Spleen (tissue), 11 donors: ENCODE data around the gene GPR156. TPM values are rescaled to one million over a fixed set of nuclear protein-coding genes. Genes with fewer than 3 reads are reported as not detected.
"Not testable (repeated sequence)": the region's sequence is repeated elsewhere in the genome, so short reads cannot be mapped to it uniquely, and the experiment has no call there.

Experiments
- DNase-seq: peaks from one replicate; pipeline ENCODE4 v3.0.0-alpha.2; 2020
- H3K27ac ChIP-seq, 8 donors: fragments of 200-600 bp; sonication (generic) in 7 of 8; 1 replicate in 4 of 8; 2 replicates in 4 of 8; pipeline versions ENCODE4 v1.5.0 to v1.8.0; 2016 to 2021; ENCODE audit warnings: inconsistent platforms in 4 of 8, mild to moderate bottlenecking in 4 of 8, moderate library complexity in 1 of 8
- H3K27me3 ChIP-seq, 7 donors: fragments of 200-600 bp; sonication (generic) in 6 of 7; replicated peaks in 1 of 7; 1 replicate in 4 of 7; 2 replicates in 3 of 7; pipeline versions ENCODE4 v1.5.0 to v1.8.0; 2016 to 2021; ENCODE audit warnings: inconsistent platforms in 3 of 7, mild to moderate bottlenecking in 1 of 7
- H3K36me3 ChIP-seq, 6 donors: fragments of 200-600 bp; sonication (generic) in 5 of 6; 1 replicate in 4 of 6; 2 replicates in 2 of 6; pipeline versions ENCODE4 v1.5.0 to v1.8.0; 2016 to 2021; ENCODE audit warnings: inconsistent platforms in 2 of 6
- H3K4me1 ChIP-seq, 6 donors: fragments of 200-600 bp; sonication (generic) in 5 of 6; 1 replicate in 3 of 6; 2 replicates in 3 of 6; pipeline versions ENCODE4 v1.5.0 to v1.8.0; 2016 to 2021; ENCODE audit warnings: inconsistent platforms in 3 of 6
- H3K4me3 ChIP-seq, 8 donors: fragments of 200-600 bp; sonication (generic) in 7 of 8; 1 replicate in 4 of 8; 2 replicates in 4 of 8; pipeline versions ENCODE4 v1.5.0 to v1.8.0; 2016 to 2021; ENCODE audit warnings: inconsistent platforms in 4 of 8, mild to moderate bottlenecking in 4 of 8, moderate library complexity in 2 of 8
- H3K9me3 ChIP-seq, 8 donors: fragments of 200-600 bp; sonication (generic) in 7 of 8; 1 replicate in 4 of 8; 2 replicates in 4 of 8; pipeline versions ENCODE4 v1.5.0 to v1.8.0; 2016 to 2021; ENCODE audit warnings: inconsistent platforms in 4 of 8
- POLR2A ChIP-seq, 3 donors: fragments of 450-650 bp; IDR thresholded peaks; one replicate each; pipeline ENCODE4 v1.5.1; 2017; ENCODE audit warnings: antibody characterized with exemption in 3 of 3, mild to moderate bottlenecking in 1 of 3
- POLR2AphosphoS5 ChIP-seq, 3 donors: sonication (generic); formaldehyde crosslinking; IDR thresholded peaks; one replicate each; pipeline ENCODE4 v1.5.1; 2017; ENCODE audit warnings: antibody characterized with exemption in 3 of 3
- WGBS, 5 donors: extraction: QIAGEN DNeasy Blood & Tissue Kit in 3 of 5; methylation state at CpG; one replicate each; pipeline versions ENCODE4 v1.1.5 to v1.1.7; 2013 to 2018; 5-methylcytosine and 5-hydroxymethylcytosine counted together
- intact Hi-C: fragments of 100-400 bp; cut with DNase I; formaldehyde crosslinking; loops from one replicate; pipeline ENCODE4 v1.15.0; 2023; ENCODE audit warnings: low total_unique reads
- polyA plus RNA-seq, 3 donors: library from polyadenylated mRNA; stranded (reverse); fragments of 200-250 nt; gene quantifications; one replicate each; pipeline ENCODE4 v1.2.1, GENCODE V29; 2013
- total RNA-seq, 7 donors: library from RNA; depleted of rRNA in 3 of 7; stranded (reverse); fragments of >200 nt in 3 of 7; fragmentation: NEBNext Ultra II Directional in 4 of 7; extraction: Animal tissue kit (Norgen Biotek cat#: 25700) in 4 of 7; gene quantifications; one replicate each; pipeline versions ENCODE4 v1.1.0 to v1.2.1, GENCODE V29; 2016 to 2021
- TF ChIP-seq, protein P1 (sequence below), 11 experiments: fragments of 200-600 bp in 7 of 11; fragments of 450-650 bp in 4 of 11; sonication (generic) in 4 of 11; IDR thresholded peaks in 8 of 11; conservative IDR thresholded peaks in 3 of 11; 1 replicate in 7 of 11; 2 replicates in 4 of 11; pipeline versions ENCODE4 v1.4.0 to v1.8.0; 2016 to 2021; ENCODE audit warnings: antibody characterized with exemption in 11 of 11, inconsistent platforms in 4 of 11, mild to moderate bottlenecking in 1 of 11
- donor health status: healthy with polysubstance abuse.
- donor health status: DM: no; HTN: no; CAD: no; lungs with moderate emphysema.
- donor health status: DM: no; HTN: no; CAD: no.
- donor health status: Bipolar disorder and iron deficiency.
- donor health status: healthy.
- donor health status: DM: no; HTN: no; CAD: no.
- donor health status: DM: yes; HTN: yes; CAD: no.

GPR156 gene
- total and polyA plus RNA-seq, 10 donors = 0.03 to 0.41 (median 0.18) TPM; not detected in 4

DNA sequence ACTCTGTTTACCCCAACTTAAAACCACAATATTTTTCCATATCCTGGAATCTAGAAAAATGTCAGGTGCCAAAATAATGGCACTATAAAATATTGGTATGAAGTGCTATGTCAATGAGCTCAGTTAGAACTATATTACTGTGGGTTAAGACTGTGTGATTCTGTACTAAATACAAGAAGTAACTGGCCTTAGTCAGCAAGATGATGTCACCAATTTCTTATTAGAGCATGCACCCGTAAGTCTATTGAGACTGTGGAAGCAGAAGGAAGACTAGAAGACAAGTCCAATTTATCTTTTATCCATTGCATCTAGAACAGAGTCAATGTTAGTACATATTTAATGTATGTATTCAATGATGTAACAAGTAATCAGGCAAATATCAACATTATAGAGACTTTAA, 39.2 kb upstream of the GPR156 start:
- WGBS, 5 donors = 58 to 91% (median 72%) methylated on average over 1 of the region's 1 CpG
- Histone ChIP-seq H3K27me3 (no peaks in the 10 kb centered on the region), H3K27ac (no peak overlapping the region), H3K9me3 (peaks cover 0 to 7% (median 4%) of the 10 kb centered on the region in 8 donors), H3K4me3 (no peak overlapping the region), H3K36me3 (peaks cover 0 to 69% (median 11%) of the 10 kb centered on the region in 6 donors), H3K4me1 (no peaks in the 10 kb centered on the region)
- intact Hi-C loops = no loop called here
- DNase-seq = no peak
- TF ChIP-seq POLR2A (IDR thresholded peaks at IDR 0.05) = no peak
- no peak for TF ChIP-seq POLR2AphosphoS5 (IDR thresholded peaks at IDR 0.05)

DNA sequence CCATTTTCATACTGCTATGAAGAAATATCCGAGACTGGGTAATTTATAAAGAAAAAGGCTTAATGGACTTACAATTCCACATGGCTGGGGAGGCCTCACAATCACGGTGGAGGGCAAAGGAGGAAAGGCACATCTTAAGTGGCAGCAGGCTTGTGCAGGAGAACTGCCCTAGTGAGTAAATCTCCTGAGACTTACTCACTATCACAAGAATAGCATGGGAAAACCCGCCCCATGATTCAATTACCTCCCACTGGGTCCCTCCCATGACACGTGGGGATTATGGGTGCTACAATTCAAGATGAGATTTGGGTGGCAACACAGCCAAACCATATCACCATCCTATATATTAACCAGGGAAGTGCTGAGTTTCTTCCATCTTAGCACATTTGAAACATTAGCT, 38.7 kb upstream of the GPR156 start:
- H3K4me1 ChIP-seq, H3K27ac ChIP-seq, H3K27me3 ChIP-seq, DNase-seq, H3K9me3 ChIP-seq, intact Hi-C loops, H3K4me3 ChIP-seq: not testable (repeated sequence)
- WGBS, 5 donors = 84 to 89% (median 86%) methylated on average over 4 of the region's 4 CpGs
- peaks cover 0 to 65% (median 9%) of the 10 kb centered on the region in 6 donors for H3K36me3 ChIP-seq

DNA sequence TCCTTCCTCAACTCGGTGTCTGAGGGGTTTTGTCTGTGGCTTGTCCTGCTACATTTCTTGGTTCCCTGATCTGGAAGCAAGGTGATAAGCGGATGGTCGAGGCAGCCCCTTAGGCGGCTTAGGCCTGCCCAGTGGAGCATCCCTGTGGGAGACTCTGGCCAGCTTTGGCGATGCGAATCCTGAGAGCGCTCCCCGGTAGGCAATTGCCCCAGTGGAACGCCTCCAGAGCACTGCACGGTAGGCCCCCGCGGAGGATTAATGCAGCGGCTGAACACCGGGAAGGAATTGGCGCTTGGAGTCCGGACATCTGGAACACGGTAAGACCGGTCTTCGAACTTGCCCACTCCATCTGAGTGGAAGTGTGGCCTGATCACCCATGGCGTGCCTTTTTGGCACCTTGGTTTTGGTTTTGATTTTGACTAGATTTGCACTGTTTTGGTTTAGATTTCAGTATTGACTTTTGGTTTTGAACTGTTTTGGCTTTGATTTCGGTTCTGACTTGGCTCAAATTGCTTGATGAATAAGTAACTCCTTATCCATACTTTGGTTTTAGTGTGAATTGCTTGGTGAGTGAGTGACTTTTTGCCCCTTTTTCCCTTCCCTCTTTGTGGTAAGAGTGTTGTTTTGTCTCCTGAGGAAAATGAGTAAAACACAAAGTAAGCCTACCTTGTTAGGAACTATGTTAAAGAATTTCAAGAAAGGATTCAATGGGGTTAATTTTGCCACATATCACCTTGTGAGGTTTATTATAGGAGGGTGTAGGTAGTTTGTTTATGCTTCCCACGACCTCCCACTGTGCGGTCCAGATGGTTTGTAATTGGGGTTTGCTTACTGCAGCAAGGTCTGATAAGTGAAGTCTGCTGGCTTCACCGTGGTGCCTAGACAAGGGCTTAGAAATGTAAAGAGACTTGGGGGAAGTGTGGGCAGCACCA, 27.1 kb upstream of the GPR156 start:
- no peak for DNase-seq
- TF ChIP-seq, protein P1, sequence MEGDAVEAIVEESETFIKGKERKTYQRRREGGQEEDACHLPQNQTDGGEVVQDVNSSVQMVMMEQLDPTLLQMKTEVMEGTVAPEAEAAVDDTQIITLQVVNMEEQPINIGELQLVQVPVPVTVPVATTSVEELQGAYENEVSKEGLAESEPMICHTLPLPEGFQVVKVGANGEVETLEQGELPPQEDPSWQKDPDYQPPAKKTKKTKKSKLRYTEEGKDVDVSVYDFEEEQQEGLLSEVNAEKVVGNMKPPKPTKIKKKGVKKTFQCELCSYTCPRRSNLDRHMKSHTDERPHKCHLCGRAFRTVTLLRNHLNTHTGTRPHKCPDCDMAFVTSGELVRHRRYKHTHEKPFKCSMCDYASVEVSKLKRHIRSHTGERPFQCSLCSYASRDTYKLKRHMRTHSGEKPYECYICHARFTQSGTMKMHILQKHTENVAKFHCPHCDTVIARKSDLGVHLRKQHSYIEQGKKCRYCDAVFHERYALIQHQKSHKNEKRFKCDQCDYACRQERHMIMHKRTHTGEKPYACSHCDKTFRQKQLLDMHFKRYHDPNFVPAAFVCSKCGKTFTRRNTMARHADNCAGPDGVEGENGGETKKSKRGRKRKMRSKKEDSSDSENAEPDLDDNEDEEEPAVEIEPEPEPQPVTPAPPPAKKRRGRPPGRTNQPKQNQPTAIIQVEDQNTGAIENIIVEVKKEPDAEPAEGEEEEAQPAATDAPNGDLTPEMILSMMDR (IDR thresholded peaks at IDR 0.05 in 8 of 11, conservative IDR thresholded peaks at IDR 0.05 in 3 of 11) = no peak
- TF ChIP-seq POLR2A (IDR thresholded peaks at IDR 0.05) = no peak
- peak in 1 of 3 donors; percentile 27 for TF ChIP-seq POLR2AphosphoS5 (IDR thresholded peaks at IDR 0.05)
- H3K27ac ChIP-seq = no peak overlapping the region
- peaks cover 0 to 6% (median 0%) of the 10 kb centered on the region in 6 donors for H3K36me3 ChIP-seq
- intact Hi-C loops = no loop called here
- WGBS, 5 donors = 90 to 94% (median 93%) methylated on average over 24 of the region's 24 CpGs
- peaks cover 0 to 23% (median 16%) of the 10 kb centered on the region in 8 donors for H3K9me3 ChIP-seq
- H3K4me1 ChIP-seq = no peaks in the 10 kb centered on the region
- no peak overlapping the region for H3K4me3 ChIP-seq
- peaks cover 0 to 1% (median 0%) of the 10 kb centered on the region in 7 donors for H3K27me3 ChIP-seq

DNA sequence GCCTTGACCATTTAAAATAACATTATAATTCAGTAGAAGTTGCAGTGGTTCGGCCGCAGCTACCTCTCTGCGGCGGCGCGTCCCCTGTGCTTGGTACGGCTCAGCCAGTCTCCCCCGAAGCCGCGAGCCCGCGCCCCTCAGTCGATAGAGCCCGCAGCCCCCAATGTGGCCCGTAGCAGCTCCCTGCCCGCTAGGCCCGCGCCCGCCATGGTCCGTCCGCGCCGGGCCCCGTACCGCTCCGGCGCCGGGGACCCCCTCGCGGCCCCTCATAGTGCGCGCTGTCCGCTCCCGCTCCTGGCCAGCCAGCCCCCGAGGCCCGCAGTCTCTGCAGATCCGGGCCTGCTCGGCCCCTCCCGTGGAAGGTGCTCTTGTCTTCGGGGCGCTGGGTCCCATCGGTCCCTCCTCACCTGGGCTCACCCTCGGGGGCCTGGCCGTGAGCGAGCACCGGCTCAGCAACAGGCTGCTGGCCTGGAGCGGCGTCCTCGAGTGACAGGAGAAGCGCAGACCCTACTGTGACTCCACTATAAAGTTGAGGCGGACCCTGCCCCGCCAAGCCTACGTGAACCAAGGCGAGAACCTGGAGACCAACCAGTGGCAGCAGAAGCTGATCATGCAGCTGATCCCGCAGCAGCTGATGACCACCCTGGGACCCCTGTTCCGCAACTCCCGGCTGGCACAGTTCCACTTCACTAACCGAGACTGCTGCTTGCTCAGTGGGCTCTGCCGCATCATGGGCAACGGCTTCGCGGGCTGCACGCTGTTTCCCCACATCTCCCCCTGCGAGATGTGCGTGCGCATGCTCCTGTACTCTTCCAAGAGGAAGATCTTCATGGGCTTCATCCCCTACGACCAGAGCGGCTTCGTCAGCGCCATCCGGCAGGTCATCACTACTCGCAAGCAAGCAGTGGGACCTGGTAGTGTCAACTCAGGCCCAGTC, 21.8 kb upstream of the GPR156 start:
- TF ChIP-seq POLR2AphosphoS5 (IDR thresholded peaks at IDR 0.05) (no peak), POLR2A (IDR thresholded peaks at IDR 0.05) (no peak)
- TF ChIP-seq, protein P1 (IDR thresholded peaks at IDR 0.05 in 8 of 11, conservative IDR thresholded peaks at IDR 0.05 in 3 of 11) = no peak
- intact Hi-C loops = no loop called here
- WGBS, 5 donors = 68 to 86% (median 76%) methylated on average over 36 to 72 of the region's 72 CpGs
- DNase-seq = no peak
- peaks cover 0 to 9% (median 0%) of the 10 kb centered on the region in 7 donors for H3K27me3 ChIP-seq
- no peaks in the 10 kb centered on the region for H3K36me3 ChIP-seq
- no peak overlapping the region for H3K4me3 ChIP-seq
- H3K9me3 ChIP-seq = peaks cover 0 to 10% (median 0%) of the 10 kb centered on the region in 8 donors
- no peak overlapping the region for H3K27ac ChIP-seq
- no peaks in the 10 kb centered on the region for H3K4me1 ChIP-seq
